ENCODE data around the gene CACNA1D. TPM values are rescaled to one million over a fixed set of nuclear protein-coding genes. Genes with fewer than 3 reads are reported as not detected.

Gene CACNA1D
- total and polyA plus RNA-seq, 7 experiments from 2014 or later: 0.61 to 2.0 (median 0.70) TPM; not detected in 4

GRCh38 chr3:53811143-53811927 lies 316.9 kb downstream of the CACNA1D start:
- Mint-ChIP-seq H3K4me1 (no peaks in the 10 kb centered on the region), H3K4me3 (no peak overlapping the region), H3K36me3 (no peaks in the 10 kb centered on the region), H3K27ac (no peak overlapping the region), H3K27me3 (peaks cover 0 to 13% (median 0%) of the 10 kb centered on the region in 5 donors), H3K9me3 (no peaks in the 10 kb centered on the region)
- H3K36me3 ChIP-seq (ENCODE audit: control insufficient read depth in 2 of 3, insufficient read depth in 3 of 3, low read length in 3 of 3): no peaks in the 10 kb centered on the region
- H3K27ac ChIP-seq (ENCODE audit: low read depth, low read length): no peak overlapping the region
- intact Hi-C loops (cut with micrococcal nuclease): no loop called here
- no peak overlapping the region for H3K4me3 ChIP-seq (ENCODE audit: low read length)
- no peaks in the 10 kb centered on the region for H3K9me3 ChIP-seq (ENCODE audit: control insufficient read depth in 2 of 3, low read length in 3 of 3)
- ATAC-seq: no peak
- DNase-seq: no peak
- ChIA-PET POLR2A (no interaction called here), CTCF (no interaction called here)
- no peaks in the 10 kb centered on the region for H3K27me3 ChIP-seq (ENCODE audit: control insufficient read depth in 2 of 2, insufficient read depth in 2 of 2, low read length in 2 of 2)
- H3K4me1 ChIP-seq (ENCODE audit: control insufficient read depth in 2 of 2, insufficient read depth in 2 of 2, low read length in 2 of 2): no peaks in the 10 kb centered on the region

DNA sequence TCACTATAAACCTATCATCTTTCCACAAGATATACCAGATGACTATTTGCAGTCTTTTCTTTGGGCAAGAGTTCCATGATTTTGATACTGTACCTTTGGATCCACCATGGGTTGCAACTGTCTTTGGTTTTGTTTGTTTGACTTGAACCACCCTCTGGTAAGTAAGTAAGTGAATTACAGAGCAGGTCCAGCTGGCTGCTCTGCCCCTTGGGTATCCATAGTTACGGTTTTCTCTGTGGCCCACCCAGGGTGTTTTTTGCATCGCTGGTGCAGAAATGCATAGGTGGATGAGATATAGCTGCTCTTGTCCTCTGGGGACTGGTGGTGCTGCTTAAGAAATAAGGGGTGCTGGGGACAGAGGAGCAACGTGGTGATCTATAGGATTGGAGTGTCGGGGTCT lies 318.0 kb downstream of the CACNA1D start:
- Mint-ChIP-seq H3K27me3 (peaks cover 0 to 6% (median 0%) of the 10 kb centered on the region in 5 donors), H3K27ac (no peak overlapping the region), H3K9me3 (no peaks in the 10 kb centered on the region), H3K36me3 (no peaks in the 10 kb centered on the region), H3K4me3 (no peak overlapping the region), H3K4me1 (no peaks in the 10 kb centered on the region)
- CTCF ChIA-PET: no interaction called here
- intact Hi-C loops (cut with micrococcal nuclease): no loop called here
- POLR2A ChIA-PET: no interaction called here
- no peaks in the 10 kb centered on the region for H3K36me3 ChIP-seq (ENCODE audit: control insufficient read depth in 2 of 3, insufficient read depth in 3 of 3, low read length in 3 of 3)
- no peak for DNase-seq
- no peaks in the 10 kb centered on the region for H3K27me3 ChIP-seq (ENCODE audit: control insufficient read depth in 2 of 2, insufficient read depth in 2 of 2, low read length in 2 of 2)
- H3K9me3 ChIP-seq (ENCODE audit: control insufficient read depth in 2 of 3, low read length in 3 of 3): no peaks in the 10 kb centered on the region
- H3K4me1 ChIP-seq (ENCODE audit: control insufficient read depth in 2 of 2, insufficient read depth in 2 of 2, low read length in 2 of 2): no peaks in the 10 kb centered on the region
- H3K27ac ChIP-seq (ENCODE audit: low read depth, low read length): no peak overlapping the region
- no peak for ATAC-seq
- no peak overlapping the region for H3K4me3 ChIP-seq (ENCODE audit: low read length)

- H3K36me3 ChIP-seq (ENCODE audit: control insufficient read depth in 2 of 3, insufficient read depth in 3 of 3, low read length in 3 of 3): no peaks in the 10 kb centered on the region
- intact Hi-C loops (cut with micrococcal nuclease): no loop called here
- no peaks in the 10 kb centered on the region for H3K27me3 ChIP-seq (ENCODE audit: control insufficient read depth in 2 of 2, insufficient read depth in 2 of 2, low read length in 2 of 2)
- no peaks in the 10 kb centered on the region for H3K4me1 ChIP-seq (ENCODE audit: control insufficient read depth in 2 of 2, insufficient read depth in 2 of 2, low read length in 2 of 2)
- Mint-ChIP-seq H3K36me3 (no peaks in the 10 kb centered on the region), H3K4me3 (no peak overlapping the region), H3K4me1 (peaks cover 0 to 6% (median 4%) of the 10 kb centered on the region in 7 donors), H3K27ac (no peak overlapping the region), H3K27me3 (peaks cover 0 to 8% (median 3%) of the 10 kb centered on the region in 5 donors), H3K9me3 (no peaks in the 10 kb centered on the region)
- H3K9me3 ChIP-seq (ENCODE audit: control insufficient read depth in 2 of 3, low read length in 3 of 3): no peaks in the 10 kb centered on the region
- ChIA-PET POLR2A (no interaction called here), CTCF (no interaction called here)
- no peak overlapping the region for H3K27ac ChIP-seq (ENCODE audit: low read depth, low read length)
- ATAC-seq (no peak), DNase-seq (no peak)
- no peak overlapping the region for H3K4me3 ChIP-seq (ENCODE audit: low read length)
Measured at GRCh38 chr3:53813229-53813628, 318.8 kb downstream of the CACNA1D start.

DNA sequence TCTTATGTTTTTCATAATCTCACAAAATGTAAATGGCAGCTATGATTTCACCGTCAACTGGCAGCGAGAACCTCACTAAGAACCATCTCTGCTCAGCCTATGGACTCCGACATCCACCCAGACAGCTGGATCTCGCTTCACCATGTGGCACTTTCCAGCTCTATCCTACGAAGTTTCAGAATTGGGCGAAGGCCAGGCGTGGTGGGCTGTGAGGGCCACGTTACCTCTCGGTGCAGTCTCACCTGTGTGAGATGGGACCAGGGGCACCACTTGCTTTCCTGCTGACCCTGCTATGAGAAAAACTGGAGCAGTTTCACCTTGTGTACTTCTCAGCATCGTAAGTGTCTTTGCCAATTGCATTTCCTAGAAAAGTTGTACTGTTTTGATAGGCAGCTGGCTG lies 319.5 kb downstream of the CACNA1D start:
- no peak for ATAC-seq
- intact Hi-C loops (cut with micrococcal nuclease): no loop called here

DNA sequence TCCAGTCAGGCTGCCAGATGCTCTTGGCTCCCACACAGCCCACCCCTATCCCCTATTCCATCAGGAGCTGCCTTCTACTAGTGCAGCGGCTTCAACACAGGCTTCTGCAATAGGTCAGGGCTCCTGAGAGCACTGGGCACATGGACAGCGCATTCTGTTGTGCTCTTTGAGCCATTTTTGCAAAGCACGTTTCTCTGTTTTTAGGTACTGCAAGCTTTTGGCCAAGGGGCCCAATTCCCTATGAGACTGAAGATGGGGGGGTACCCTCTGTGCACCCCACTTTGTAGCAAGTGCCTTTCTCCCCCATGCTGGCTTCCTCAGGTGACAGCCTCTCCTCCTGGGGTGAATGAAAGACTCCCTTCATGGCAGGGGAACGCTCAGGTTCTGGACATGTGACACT lies 320.7 kb downstream of the CACNA1D start:
- DNase-seq (no peak), ATAC-seq (no peak)
- CTCF ChIA-PET: no interaction called here
- Mint-ChIP-seq H3K36me3 (no peaks in the 10 kb centered on the region), H3K27ac (no peak overlapping the region), H3K9me3 (no peaks in the 10 kb centered on the region), H3K4me1 (peaks cover 0 to 6% (median 4%) of the 10 kb centered on the region in 7 donors), H3K27me3 (peaks cover 0 to 18% (median 3%) of the 10 kb centered on the region in 5 donors), H3K4me3 (no peak overlapping the region)
- Histone ChIP-seq H3K27me3 (ENCODE audit: control insufficient read depth in 2 of 2, insufficient read depth in 2 of 2, low read length in 2 of 2) (no peaks in the 10 kb centered on the region), H3K36me3 (ENCODE audit: control insufficient read depth in 2 of 3, insufficient read depth in 3 of 3, low read length in 3 of 3) (no peaks in the 10 kb centered on the region), H3K4me3 (ENCODE audit: low read length) (no peak overlapping the region), H3K9me3 (ENCODE audit: control insufficient read depth in 2 of 3, low read length in 3 of 3) (no peaks in the 10 kb centered on the region), H3K27ac (ENCODE audit: low read depth, low read length) (no peak overlapping the region), H3K4me1 (ENCODE audit: control insufficient read depth in 2 of 2, insufficient read depth in 2 of 2, low read length in 2 of 2) (no peaks in the 10 kb centered on the region)
- POLR2A ChIA-PET: no interaction called here
- intact Hi-C loops (cut with micrococcal nuclease): no loop called here

More for the DNA sequence above, 319.5 kb downstream of the CACNA1D start:
- H3K9me3 Mint-ChIP-seq: no peaks in the 10 kb centered on the region
- no peak for DNase-seq
- Histone ChIP-seq H3K27ac (ENCODE audit: low read depth, low read length) (no peak overlapping the region), H3K36me3 (ENCODE audit: control insufficient read depth in 2 of 3, insufficient read depth in 3 of 3, low read length in 3 of 3) (no peaks in the 10 kb centered on the region), H3K4me1 (ENCODE audit: control insufficient read depth in 2 of 2, insufficient read depth in 2 of 2, low read length in 2 of 2) (no peaks in the 10 kb centered on the region), H3K4me3 (ENCODE audit: low read length) (no peak overlapping the region), H3K9me3 (ENCODE audit: control insufficient read depth in 2 of 3, low read length in 3 of 3) (no peaks in the 10 kb centered on the region), H3K27me3 (ENCODE audit: control insufficient read depth in 2 of 2, insufficient read depth in 2 of 2, low read length in 2 of 2) (no peaks in the 10 kb centered on the region)
- H3K27ac Mint-ChIP-seq: no peak overlapping the region
- peaks cover 0 to 13% (median 3%) of the 10 kb centered on the region in 5 donors for H3K27me3 Mint-ChIP-seq
- H3K4me3 Mint-ChIP-seq: no peak overlapping the region
- H3K36me3 Mint-ChIP-seq: no peaks in the 10 kb centered on the region
- CTCF ChIA-PET: no interaction called here
- POLR2A ChIA-PET: no interaction called here
- peaks cover 0 to 6% (median 4%) of the 10 kb centered on the region in 7 donors for H3K4me1 Mint-ChIP-seq

GRCh38 chr3:53815651-53816050 lies 321.2 kb downstream of the CACNA1D start:
- Mint-ChIP-seq H3K27me3 (peaks cover 0 to 18% (median 3%) of the 10 kb centered on the region in 5 donors), H3K9me3 (no peaks in the 10 kb centered on the region), H3K4me1 (peaks cover 0 to 6% (median 4%) of the 10 kb centered on the region in 7 donors), H3K27ac (no peak overlapping the region), H3K36me3 (no peaks in the 10 kb centered on the region), H3K4me3 (no peak overlapping the region)
- ChIA-PET POLR2A (no interaction called here), CTCF (no interaction called here)
- ATAC-seq (no peak), DNase-seq (peak in 1 of 9 donors; percentile 3)
- Histone ChIP-seq H3K9me3 (ENCODE audit: control insufficient read depth in 2 of 3, low read length in 3 of 3) (no peaks in the 10 kb centered on the region), H3K27me3 (ENCODE audit: control insufficient read depth in 2 of 2, insufficient read depth in 2 of 2, low read length in 2 of 2) (no peaks in the 10 kb centered on the region), H3K36me3 (ENCODE audit: control insufficient read depth in 2 of 3, insufficient read depth in 3 of 3, low read length in 3 of 3) (no peaks in the 10 kb centered on the region), H3K4me3 (ENCODE audit: low read length) (no peak overlapping the region), H3K27ac (ENCODE audit: low read depth, low read length) (no peak overlapping the region), H3K4me1 (ENCODE audit: control insufficient read depth in 2 of 2, insufficient read depth in 2 of 2, low read length in 2 of 2) (no peaks in the 10 kb centered on the region)
- intact Hi-C loops (cut with micrococcal nuclease): no loop called here

GRCh38 chr3:53816425-53816824 lies 322.0 kb downstream of the CACNA1D start:
- Mint-ChIP-seq H3K4me1 (peaks cover 0 to 6% (median 4%) of the 10 kb centered on the region in 7 donors), H3K9me3 (no peaks in the 10 kb centered on the region), H3K4me3 (no peak overlapping the region), H3K27ac (no peak overlapping the region), H3K36me3 (no peaks in the 10 kb centered on the region), H3K27me3 (peaks cover 0 to 18% (median 3%) of the 10 kb centered on the region in 5 donors)
- Histone ChIP-seq H3K27me3 (ENCODE audit: control insufficient read depth in 2 of 2, insufficient read depth in 2 of 2, low read length in 2 of 2) (no peaks in the 10 kb centered on the region), H3K36me3 (ENCODE audit: control insufficient read depth in 2 of 3, insufficient read depth in 3 of 3, low read length in 3 of 3) (no peaks in the 10 kb centered on the region), H3K27ac (ENCODE audit: low read depth, low read length) (no peak overlapping the region), H3K4me3 (ENCODE audit: low read length) (no peak overlapping the region), H3K9me3 (ENCODE audit: control insufficient read depth in 2 of 3, low read length in 3 of 3) (no peaks in the 10 kb centered on the region), H3K4me1 (ENCODE audit: control insufficient read depth in 2 of 2, insufficient read depth in 2 of 2, low read length in 2 of 2) (no peaks in the 10 kb centered on the region)
- CTCF ChIA-PET: no interaction called here
- intact Hi-C loops (cut with micrococcal nuclease): no loop called here
- no peak for ATAC-seq
- POLR2A ChIA-PET: no interaction called here
- DNase-seq: no peak

Data from naive thymus-derived CD4-positive, alpha-beta T cell (primary cell).